ENCODE measurements around the gene CBY2. TPM values are rescaled to one million over a fixed set of nuclear protein-coding genes. Genes with fewer than 3 reads are reported as not detected.
"Not testable (repeated sequence)": the region's sequence is repeated elsewhere in the genome, so short reads cannot be mapped to it uniquely, and the experiment has no call there.

The CBY2 gene, protein sequence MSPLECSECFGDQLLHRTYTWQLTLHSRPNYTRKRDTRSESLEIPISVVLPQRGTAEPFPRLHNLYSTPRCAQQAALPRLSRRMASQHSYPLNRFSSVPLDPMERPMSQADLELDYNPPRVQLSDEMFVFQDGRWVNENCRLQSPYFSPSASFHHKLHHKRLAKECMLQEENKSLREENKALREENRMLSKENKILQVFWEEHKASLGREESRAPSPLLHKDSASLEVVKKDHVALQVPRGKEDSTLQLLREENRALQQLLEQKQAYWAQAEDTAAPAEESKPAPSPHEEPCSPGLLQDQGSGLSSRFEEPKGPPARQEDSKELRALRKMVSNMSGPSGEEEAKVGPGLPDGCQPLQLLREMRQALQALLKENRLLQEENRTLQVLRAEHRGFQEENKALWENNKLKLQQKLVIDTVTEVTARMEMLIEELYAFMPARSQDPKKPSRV
- 1 to 10 TPM in 1 of 4 donors, under 1 TPM in 2, not detected in 1; 0.39 to 1.1 (median 0.46) TPM for polyA plus RNA-seq (ENCODE audit: insufficient read length in 4 of 4)

GRCh38 chr13:45702088-45702487, at the start of gene CBY2:
Gene CBY2 (plus strand): TSS chr13:45702320. CDS start chr13:45702391, 71 bp downstream.
- DNase-seq (ENCODE audit: low read depth in 4 of 4, low spot score in 3 of 4), result no peak

GRCh38 chr13:45654633-45655349, 47.3 kb upstream of the CBY2 start:
- DNase-seq (ENCODE audit: low read depth in 4 of 4, low spot score in 3 of 4), result no peak

DNA sequence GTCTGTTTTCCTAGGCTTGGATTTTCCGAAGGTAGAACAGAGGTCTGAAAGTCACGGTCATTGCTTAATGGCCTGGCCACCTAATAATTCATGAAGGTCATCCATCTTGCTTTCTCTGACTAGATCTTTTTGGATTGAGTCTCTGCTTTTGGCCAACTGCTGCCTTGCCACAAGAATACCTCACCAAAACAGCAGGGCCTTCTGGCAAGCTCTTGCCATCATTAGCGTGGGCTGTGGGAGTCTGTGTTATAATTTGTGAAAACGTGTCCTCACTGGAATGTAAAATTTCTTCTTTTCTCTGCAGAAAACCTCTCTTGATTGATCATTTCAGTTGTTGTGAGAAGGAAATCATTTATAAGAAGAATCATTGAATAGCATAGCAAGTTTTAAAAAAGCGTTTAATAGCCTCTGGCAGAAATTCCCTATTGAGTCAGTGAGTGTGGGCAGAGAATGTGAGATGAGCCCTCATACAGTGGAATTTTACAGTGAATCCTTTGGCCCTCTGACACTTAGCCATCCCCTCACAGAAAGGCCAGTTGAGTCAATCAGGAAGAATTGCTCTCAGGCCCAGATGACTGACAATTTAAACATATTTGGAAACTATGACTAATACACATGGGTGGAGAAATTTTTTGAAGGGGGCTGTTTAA, 43.4 kb upstream of the CBY2 start:
- DNase-seq (ENCODE audit: low read depth in 4 of 4, low spot score in 3 of 4), result no peak

- no peak for DNase-seq (ENCODE audit: low read depth in 4 of 4, low spot score in 3 of 4)
Measured at GRCh38 chr13:45659536-45659935, 42.6 kb upstream of the CBY2 start.

GRCh38 chr13:45660458-45660857, 41.7 kb upstream of the CBY2 start:
- not testable (repeated sequence) for DNase-seq (ENCODE audit: low read depth in 4 of 4, low spot score in 3 of 4)

DNA sequence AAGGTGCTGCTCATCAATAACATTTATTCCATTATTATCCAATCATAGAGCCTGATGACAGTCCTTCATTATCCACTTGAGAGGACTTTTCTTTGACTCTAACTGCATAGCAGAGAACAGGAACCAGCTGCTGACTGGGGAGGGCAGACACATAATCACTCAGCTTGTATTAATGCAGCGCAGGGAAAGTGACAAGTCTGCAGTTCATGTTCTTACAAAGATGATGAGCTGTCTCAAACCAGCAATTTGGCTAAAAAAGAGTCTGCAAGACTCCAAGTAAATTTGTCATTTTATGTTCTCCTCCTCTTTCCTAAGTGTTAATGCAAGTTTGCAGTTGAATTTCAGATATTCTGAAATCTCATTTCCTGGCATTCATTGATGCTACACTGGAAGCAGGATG, 40.0 kb upstream of the CBY2 start:
- no peak for DNase-seq (ENCODE audit: low read depth in 4 of 4, low spot score in 3 of 4)

GRCh38 chr13:45662903-45663302, 39.2 kb upstream of the CBY2 start:
- DNase-seq (ENCODE audit: low read depth in 4 of 4, low spot score in 3 of 4), result not testable (repeated sequence)

DNA sequence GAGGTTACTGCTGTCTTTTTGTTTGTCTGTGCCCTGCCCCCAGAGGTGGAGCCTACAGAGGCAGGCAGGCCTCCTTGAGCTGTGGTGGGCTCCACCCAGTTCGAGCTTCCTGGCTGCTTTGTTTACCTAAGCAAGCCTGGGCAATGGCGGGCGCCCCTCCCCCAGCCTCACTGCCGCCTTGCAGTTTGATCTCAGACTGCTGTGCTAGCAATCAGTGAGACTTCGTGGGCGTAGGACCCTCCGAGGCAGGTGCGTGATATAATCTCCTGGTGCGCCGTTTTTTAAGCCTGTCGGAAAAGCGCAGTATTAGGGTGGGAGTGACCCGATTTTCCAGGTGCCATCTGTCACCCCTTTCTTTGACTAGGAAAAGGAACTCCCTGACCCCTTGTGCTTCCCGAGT, 32.5 kb upstream of the CBY2 start:
- DNase-seq (ENCODE audit: low read depth in 4 of 4, low spot score in 3 of 4), result not testable (repeated sequence)

- no peak for DNase-seq (ENCODE audit: low read depth in 4 of 4, low spot score in 3 of 4)
Measured at GRCh38 chr13:45670189-45670885, 31.8 kb upstream of the CBY2 start.

GRCh38 chr13:45674908-45675307, 27.2 kb upstream of the CBY2 start:
- no peak for DNase-seq (ENCODE audit: low read depth in 4 of 4, low spot score in 3 of 4)

DNA sequence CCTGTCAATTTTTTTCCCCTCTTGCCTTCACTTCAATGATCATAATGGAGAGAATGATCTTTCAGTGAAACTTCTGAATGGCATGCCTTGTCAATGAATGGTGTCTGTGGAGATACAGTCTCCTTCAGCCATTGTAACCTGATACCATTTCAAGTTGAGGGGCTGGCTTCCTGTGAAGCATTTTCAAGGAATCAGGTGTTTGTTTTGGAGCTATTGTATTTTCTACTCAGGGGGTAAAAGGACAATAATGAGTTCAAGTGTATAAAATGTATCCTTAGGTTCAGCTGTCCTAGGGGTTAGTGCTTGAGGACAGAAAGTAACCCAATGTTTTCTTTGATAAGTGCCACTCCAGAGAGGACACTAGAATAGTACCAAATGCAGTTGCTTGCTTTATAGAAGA, 23.8 kb upstream of the CBY2 start:
- no peak for DNase-seq (ENCODE audit: low read depth in 4 of 4, low spot score in 3 of 4)

GRCh38 chr13:45681113-45681512, 21.0 kb upstream of the CBY2 start:
- peak in 3 of 4 donors; percentile 28 to 52 (median 32) for DNase-seq (ENCODE audit: low read depth in 4 of 4, low spot score in 3 of 4)

GRCh38 chr13:45682494-45683008, 19.6 kb upstream of the CBY2 start:
- no peak for DNase-seq (ENCODE audit: low read depth in 4 of 4, low spot score in 3 of 4)

- no peak for DNase-seq (ENCODE audit: low read depth in 4 of 4, low spot score in 3 of 4)
Measured at GRCh38 chr13:45683701-45684100, 18.4 kb upstream of the CBY2 start.

- no peak for DNase-seq (ENCODE audit: low read depth in 4 of 4, low spot score in 3 of 4)
Measured at GRCh38 chr13:45688577-45688976, 13.5 kb upstream of the CBY2 start.

DNA sequence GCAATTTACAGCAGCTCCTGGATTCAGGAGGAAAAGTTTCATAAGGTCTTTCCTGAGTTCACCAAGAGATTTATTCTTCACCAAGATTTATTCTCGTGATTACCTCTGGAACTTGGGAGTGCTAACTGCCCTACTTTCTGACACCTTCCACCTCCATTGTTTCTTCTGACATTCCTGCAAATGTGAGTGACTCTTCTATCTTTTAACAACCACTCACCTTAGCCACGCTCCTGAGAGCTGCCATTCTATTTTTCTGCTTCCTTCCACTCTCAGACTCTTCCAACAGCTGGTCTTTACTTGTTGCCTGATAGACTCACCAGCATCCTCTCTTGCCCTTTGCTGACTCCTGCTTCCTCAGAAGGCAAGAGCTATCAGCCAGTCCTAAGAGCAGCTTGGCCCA, 11.5 kb upstream of the CBY2 start:
- no peak for DNase-seq (ENCODE audit: low read depth in 4 of 4, low spot score in 3 of 4)

DNA sequence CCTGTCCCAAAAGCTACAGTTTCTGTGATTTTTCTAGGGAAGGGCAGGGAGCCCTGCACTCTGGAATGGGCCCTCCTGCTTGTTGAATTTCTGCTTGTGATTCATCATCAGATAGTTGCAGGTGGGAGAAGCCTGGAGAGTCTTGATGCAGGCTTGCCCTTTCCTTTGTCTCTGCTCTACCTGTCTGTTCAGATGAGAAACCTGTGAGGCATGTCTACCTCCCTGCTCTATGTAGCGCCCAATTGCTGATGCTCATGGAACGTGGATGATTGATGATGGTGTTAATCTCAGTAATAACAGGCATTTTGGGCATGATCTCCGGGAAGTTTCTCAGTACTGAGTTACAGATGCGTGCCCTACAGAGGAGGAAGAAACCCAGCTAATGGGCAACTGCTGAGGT, 10.9 kb upstream of the CBY2 start:
- DNase-seq (ENCODE audit: low read depth in 4 of 4, low spot score in 3 of 4), result no peak

- DNase-seq (ENCODE audit: low read depth in 4 of 4, low spot score in 3 of 4), result no peak
Measured at GRCh38 chr13:45691667-45692066, 10.5 kb upstream of the CBY2 start.

DNA sequence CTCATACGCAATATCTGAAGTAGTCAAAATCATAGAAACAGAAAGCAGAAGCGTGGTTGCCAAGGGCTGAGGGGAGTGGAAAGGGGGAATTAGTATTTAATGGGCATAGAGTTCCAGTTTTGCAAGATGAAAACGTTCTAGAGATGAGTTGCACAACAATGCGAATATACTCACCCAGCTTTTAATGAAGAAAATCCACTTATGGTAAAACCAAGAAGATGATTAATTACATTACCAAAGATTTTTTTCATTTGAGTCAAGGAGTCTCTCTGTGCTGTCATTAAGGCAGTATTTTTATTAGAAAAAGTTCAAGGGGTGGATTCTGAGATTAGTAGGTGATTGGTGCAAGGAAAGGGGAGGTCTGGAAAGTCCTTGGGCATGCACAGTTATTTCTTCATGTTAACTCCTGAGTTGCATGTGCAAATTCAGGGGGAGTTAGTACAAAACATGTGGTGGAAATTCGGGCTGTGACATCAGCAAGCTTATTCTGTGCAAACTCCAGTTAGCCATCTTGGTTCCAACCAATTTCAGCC, 6.9 kb upstream of the CBY2 start:
- DNase-seq (ENCODE audit: low read depth in 4 of 4, low spot score in 3 of 4), result no peak

GRCh38 chr13:45696610-45697226, 5.4 kb upstream of the CBY2 start:
- no peak for DNase-seq (ENCODE audit: low read depth in 4 of 4, low spot score in 3 of 4)

Data from left renal pelvis (tissue), 4 donors.